Cardiac muscle cell (in vitro differentiated cells and primary cell): ENCODE results near the gene GRAP2. TPM values are rescaled to one million over a fixed set of nuclear protein-coding genes. Genes with fewer than 3 reads are reported as not detected.
"Not testable (repeated sequence)": the region's sequence is repeated elsewhere in the genome, so short reads cannot be mapped to it uniquely, and the experiment has no call there.

ENCODE experiments used
- DNase-seq, 2 donors: peaks; one replicate each; pipeline versions ENCODE4 v3.0.0 to v3.0.0-alpha.2; 2010 to 2017; ENCODE audit warnings: low read depth in 1 of 2, low spot score in 1 of 2
- H3K27ac ChIP-seq: fragments of 200-600 bp; sonication (generic); 2 replicates; pipeline ENCODE4 v1.5.1; 2016
- H3K27me3 ChIP-seq: fragments of 200-600 bp; sonication (generic); 2 replicates; pipeline ENCODE4 v1.6.0; 2016; ENCODE audit warnings: control low read depth
- H3K36me3 ChIP-seq: fragments of 200-600 bp; sonication (generic); 2 replicates; pipeline ENCODE4 v1.5.1; 2016; ENCODE audit warnings: control low read depth
- H3K4me1 ChIP-seq: fragments of 200-600 bp; sonication (generic); 2 replicates; pipeline ENCODE4 v1.8.1; 2017; ENCODE audit warnings: low read depth, mild to moderate bottlenecking, mixed run types
- H3K4me3 ChIP-seq: fragments of 200-600 bp; sonication (generic); 2 replicates; pipeline ENCODE4 v1.5.1; 2016; ENCODE audit warnings: mild to moderate bottlenecking
- H3K9me3 ChIP-seq: fragments of 200-600 bp; sonication (generic); 2 replicates; pipeline ENCODE4 v1.5.1; 2017; ENCODE audit warnings: low read depth, mild to moderate bottlenecking, control low read depth
- polyA plus RNA-seq: library from polyadenylated mRNA; unstranded; fragments of >200 nt; fragmentation: Nextera tagmentation; extraction: Ambion mirVana; gene quantifications from 2 replicates; pipeline ENCODE4 v1.2.1, GENCODE V29; 2016
- total RNA-seq: library from RNA; depleted of rRNA; stranded (reverse); fragments of >200 nt; gene quantifications from 2 replicates; pipeline ENCODE4 v1.2.3, GENCODE V29; 2016
- TF ChIP-seq, protein P1 (sequence below): IDR thresholded peaks from 2 replicates; pipeline ENCODE4 v1.5.1; 2012; ENCODE audit warnings: low read depth, mild to moderate bottlenecking, low read length

GRAP2 gene
- total and polyA plus RNA-seq, 2 experiments from 2014 or later: 0.09 TPM; not detected in 1

DNA sequence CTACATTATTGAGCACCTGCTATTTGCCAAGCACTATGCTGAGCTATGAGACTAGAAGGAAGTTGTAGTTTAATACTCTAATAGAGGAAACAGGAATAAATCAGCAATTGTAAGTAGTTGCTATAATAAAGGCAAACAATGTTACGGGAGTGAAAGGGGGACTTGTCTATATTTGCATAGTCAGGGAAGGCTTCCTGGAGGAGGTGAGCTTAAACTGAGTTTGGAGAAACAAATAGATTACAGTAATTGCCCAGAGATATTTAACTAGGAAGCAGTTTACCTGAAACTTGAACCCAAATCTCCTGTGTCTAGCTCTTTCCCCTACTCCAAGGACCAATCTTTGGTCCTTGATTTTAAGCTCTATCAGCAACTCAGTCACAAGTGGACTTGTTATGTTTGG is 5.2 kb upstream of the GRAP2 start:
- H3K9me3 ChIP-seq: no peaks in the 10 kb centered on the region
- H3K27ac ChIP-seq: no peak overlapping the region
- no peak for DNase-seq
- peaks cover 14% of the 10 kb centered on the region for H3K4me1 ChIP-seq
- no peaks in the 10 kb centered on the region for H3K36me3 ChIP-seq
- TF ChIP-seq, protein P1, sequence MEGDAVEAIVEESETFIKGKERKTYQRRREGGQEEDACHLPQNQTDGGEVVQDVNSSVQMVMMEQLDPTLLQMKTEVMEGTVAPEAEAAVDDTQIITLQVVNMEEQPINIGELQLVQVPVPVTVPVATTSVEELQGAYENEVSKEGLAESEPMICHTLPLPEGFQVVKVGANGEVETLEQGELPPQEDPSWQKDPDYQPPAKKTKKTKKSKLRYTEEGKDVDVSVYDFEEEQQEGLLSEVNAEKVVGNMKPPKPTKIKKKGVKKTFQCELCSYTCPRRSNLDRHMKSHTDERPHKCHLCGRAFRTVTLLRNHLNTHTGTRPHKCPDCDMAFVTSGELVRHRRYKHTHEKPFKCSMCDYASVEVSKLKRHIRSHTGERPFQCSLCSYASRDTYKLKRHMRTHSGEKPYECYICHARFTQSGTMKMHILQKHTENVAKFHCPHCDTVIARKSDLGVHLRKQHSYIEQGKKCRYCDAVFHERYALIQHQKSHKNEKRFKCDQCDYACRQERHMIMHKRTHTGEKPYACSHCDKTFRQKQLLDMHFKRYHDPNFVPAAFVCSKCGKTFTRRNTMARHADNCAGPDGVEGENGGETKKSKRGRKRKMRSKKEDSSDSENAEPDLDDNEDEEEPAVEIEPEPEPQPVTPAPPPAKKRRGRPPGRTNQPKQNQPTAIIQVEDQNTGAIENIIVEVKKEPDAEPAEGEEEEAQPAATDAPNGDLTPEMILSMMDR: no peak
- no peaks in the 10 kb centered on the region for H3K27me3 ChIP-seq
- H3K4me3 ChIP-seq: no peak overlapping the region

GRCh38 chr22:39896313-39896996 is 4.4 kb upstream of the GRAP2 start:
- Histone ChIP-seq H3K27ac (no peak overlapping the region), H3K9me3 (no peaks in the 10 kb centered on the region), H3K27me3 (no peaks in the 10 kb centered on the region), H3K4me1 (peaks cover 14% of the 10 kb centered on the region), H3K36me3 (no peaks in the 10 kb centered on the region), H3K4me3 (no peak overlapping the region)
- TF ChIP-seq, protein P1: no peak
- no peak for DNase-seq

GRCh38 chr22:39897841-39898240 is 3.0 kb upstream of the GRAP2 start:
- no peak for DNase-seq
- no peak overlapping the region for H3K27ac ChIP-seq
- H3K4me3 ChIP-seq: no peak overlapping the region
- H3K9me3 ChIP-seq: no peaks in the 10 kb centered on the region
- H3K27me3 ChIP-seq: no peaks in the 10 kb centered on the region
- H3K4me1 ChIP-seq: peaks cover 14% of the 10 kb centered on the region
- TF ChIP-seq, protein P1: no peak
- H3K36me3 ChIP-seq: no peaks in the 10 kb centered on the region

- H3K36me3 ChIP-seq: no peaks in the 10 kb centered on the region
- peak in 1 of 2 donors; percentile 26 for DNase-seq
- TF ChIP-seq, protein P1: no peak
- H3K4me3 ChIP-seq: no peak overlapping the region
- no peaks in the 10 kb centered on the region for H3K27me3 ChIP-seq
- H3K4me1 ChIP-seq: peaks cover 14% of the 10 kb centered on the region
- H3K9me3 ChIP-seq: no peaks in the 10 kb centered on the region
- no peak overlapping the region for H3K27ac ChIP-seq
Observed at GRCh38 chr22:39898997-39899396, 1.9 kb upstream of the GRAP2 start.

GRCh38 chr22:39901565-39902146 is 772 bp downstream of the GRAP2 start:
- TF ChIP-seq, protein P1: no peak
- no peaks in the 10 kb centered on the region for H3K27me3 ChIP-seq
- no peak overlapping the region for H3K27ac ChIP-seq
- H3K4me1 ChIP-seq: peaks cover 8% of the 10 kb centered on the region
- DNase-seq: no peak
- no peak overlapping the region for H3K4me3 ChIP-seq
- no peaks in the 10 kb centered on the region for H3K9me3 ChIP-seq
- H3K36me3 ChIP-seq: no peaks in the 10 kb centered on the region

- H3K27me3 ChIP-seq, H3K4me1 ChIP-seq, H3K27ac ChIP-seq, H3K4me3 ChIP-seq, H3K36me3 ChIP-seq, DNase-seq, H3K9me3 ChIP-seq: not testable (repeated sequence)
Observed at GRCh38 chr22:39904024-39904423, 3.1 kb downstream of the GRAP2 start.
